Neural cell (in vitro differentiated cells): ENCODE data around the gene DBP. TPM values are rescaled to one million over a fixed set of nuclear protein-coding genes. Genes with fewer than 3 reads are reported as not detected.

Experiments used
- H2AFZ ChIP-seq: fragments of 200-600, 300-800 bp; sonication (generic), shearing (Covaris generic); 2 replicates; pipeline ENCODE4 v1.6.0; 2014; ENCODE audit warnings: low read depth, mild to moderate bottlenecking, antibody characterized with exemption, low read length, moderate library complexity
- H3F3A ChIP-seq: fragments of 200-600 bp; shearing (Covaris generic); 2 replicates; pipeline ENCODE4 v1.6.1; 2016; ENCODE audit warnings: mild to moderate bottlenecking, moderate library complexity, mixed read lengths, antibody characterized with exemption, low read length; ENCODE audit not compliant: insufficient read depth, poor library complexity, severe bottlenecking
- H3K27ac ChIP-seq: fragments of 200-600, 300-800 bp; sonication (generic), shearing (Covaris generic); 2 replicates; pipeline ENCODE4 v1.5.1; 2014; ENCODE audit warnings: mild to moderate bottlenecking, low read length, moderate library complexity
- H3K27me3 ChIP-seq: fragments of 300-800, 200-600 bp; sonication (generic), shearing (Covaris generic); 2 replicates; pipeline ENCODE4 v1.6.0; 2014; ENCODE audit warnings: mild to moderate bottlenecking, low read depth, low read length, moderate library complexity; ENCODE audit not compliant: insufficient read depth
- H3K36me3 ChIP-seq: fragments of 300-800, 200-600 bp; sonication (generic), shearing (Covaris generic); 2 replicates; pipeline ENCODE4 v1.5.1; 2014; ENCODE audit warnings: mild to moderate bottlenecking, antibody characterized with exemption, low read length, moderate library complexity; ENCODE audit not compliant: insufficient read depth
- H3K4me2 ChIP-seq: fragments of 300-800, 200-600 bp; sonication (generic), shearing (Covaris generic); 2 replicates; pipeline ENCODE4 v1.6.0; 2014; ENCODE audit warnings: mild to moderate bottlenecking, low read length
- H3K4me3 ChIP-seq: fragments of 300-800, 200-600 bp; sonication (generic), shearing (Covaris generic); 2 replicates; pipeline ENCODE4 v1.5.1; 2014; ENCODE audit warnings: mild to moderate bottlenecking, low read length, moderate library complexity
- H3K79me2 ChIP-seq: fragments of 200-600 bp; shearing (Covaris generic); replicated peaks from 2 replicates; pipeline ENCODE4 v1.6.0; 2014; ENCODE audit warnings: mild to moderate bottlenecking, low read length, moderate library complexity; ENCODE audit not compliant: insufficient read depth
- H3K9ac ChIP-seq: fragments of 300-800, 200-600 bp; sonication (generic), shearing (Covaris generic); 2 replicates; pipeline ENCODE4 v1.6.1; 2016; ENCODE audit warnings: mild to moderate bottlenecking, low read length, mixed read lengths
- H3K9me2 ChIP-seq: fragments of 200-600 bp; shearing (Covaris generic); 2 replicates; pipeline ENCODE4 v1.6.1; 2016; ENCODE audit warnings: mild to moderate bottlenecking, low read length, mixed read lengths; ENCODE audit not compliant: insufficient read depth
- H3K9me3 ChIP-seq: fragments of 200-600, 300-800 bp; sonication (generic), shearing (Covaris generic); 2 replicates; pipeline ENCODE4 v1.6.1; 2016; ENCODE audit warnings: mild to moderate bottlenecking, mixed run types, low read length, moderate library complexity, mixed read lengths
- H4K20me1 ChIP-seq: fragments of 200-600 bp; shearing (Covaris generic); 2 replicates; pipeline ENCODE4 v1.6.1; 2016; ENCODE audit warnings: mild to moderate bottlenecking, mixed run types; ENCODE audit not compliant: insufficient read depth
- EP300 ChIP-seq: fragments of 450-650 bp; conservative IDR thresholded peaks from 2 replicates; pipeline ENCODE4 v1.6.1; 2014; ENCODE audit warnings: antibody characterized with exemption, mild to moderate bottlenecking, moderate library complexity; ENCODE audit not compliant: poor library complexity, severe bottlenecking
- EZH2 ChIP-seq: fragments of 200-600, 300-800 bp; shearing (Covaris generic), sonication (generic); IDR thresholded peaks from 2 replicates; pipeline ENCODE4 v1.6.1; 2014; ENCODE audit warnings: antibody characterized with exemption, low read length, borderline replicate concordance, mild to moderate bottlenecking; ENCODE audit not compliant: insufficient read depth, poor library complexity, severe bottlenecking
- MXI1 ChIP-seq: fragments of 450-650 bp; conservative IDR thresholded peaks from 2 replicates; pipeline ENCODE4 v1.6.1; 2014; ENCODE audit warnings: antibody characterized with exemption, mild to moderate bottlenecking; ENCODE audit not compliant: poor library complexity, severe bottlenecking
- POLR2AphosphoS5 ChIP-seq: IDR thresholded peaks from 2 replicates; pipeline ENCODE4 v1.6.1; 2012
- RAD21 ChIP-seq: fragments of 450-650 bp; conservative IDR thresholded peaks from 2 replicates; pipeline ENCODE4 v1.6.1; 2014; ENCODE audit warnings: antibody characterized with exemption, mild to moderate bottlenecking, moderate library complexity
- SMC3 ChIP-seq: fragments of 450-650 bp; conservative IDR thresholded peaks from 2 replicates; pipeline ENCODE4 v1.6.1; 2014; ENCODE audit warnings: antibody characterized with exemption, mild to moderate bottlenecking, moderate library complexity; ENCODE audit not compliant: poor library complexity
- TAF1 ChIP-seq: IDR thresholded peaks from 2 replicates; pipeline ENCODE4 v1.6.1; 2012; ENCODE audit warnings: low read depth
- polyA plus RNA-seq: library from polyadenylated mRNA; depleted of rRNA; stranded (reverse); fragments of >200 nt; gene quantifications from 2 replicates; pipeline ENCODE4 v1.2.3, GENCODE V29; 2014
- TF ChIP-seq, protein P1 (sequence below): IDR thresholded peaks from 2 replicates; pipeline ENCODE4 v1.6.1; 2012; ENCODE audit warnings: borderline replicate concordance
- TF ChIP-seq, protein P2 (sequence below): fragments of 450-650 bp; IDR thresholded peaks from 2 replicates; pipeline ENCODE4 v1.5.1; 2014; ENCODE audit warnings: antibody characterized with exemption, mild to moderate bottlenecking, moderate library complexity; ENCODE audit not compliant: poor library complexity, severe bottlenecking

Gene DBP
- polyA plus RNA-seq, 1 donor from 2014 or later, result 3.6 TPM

GRCh38 chr19:48638831-48639381 lies 1.7 kb upstream of the DBP start:
- no peaks in the 10 kb centered on the region for H3K9me3 ChIP-seq
- TF ChIP-seq EP300 (no peak), TAF1 (no peak), EZH2 (no peak), RAD21 (no peak), MXI1 (no peak), SMC3 (no peak), POLR2AphosphoS5 (no peak)
- TF ChIP-seq, protein P1, sequence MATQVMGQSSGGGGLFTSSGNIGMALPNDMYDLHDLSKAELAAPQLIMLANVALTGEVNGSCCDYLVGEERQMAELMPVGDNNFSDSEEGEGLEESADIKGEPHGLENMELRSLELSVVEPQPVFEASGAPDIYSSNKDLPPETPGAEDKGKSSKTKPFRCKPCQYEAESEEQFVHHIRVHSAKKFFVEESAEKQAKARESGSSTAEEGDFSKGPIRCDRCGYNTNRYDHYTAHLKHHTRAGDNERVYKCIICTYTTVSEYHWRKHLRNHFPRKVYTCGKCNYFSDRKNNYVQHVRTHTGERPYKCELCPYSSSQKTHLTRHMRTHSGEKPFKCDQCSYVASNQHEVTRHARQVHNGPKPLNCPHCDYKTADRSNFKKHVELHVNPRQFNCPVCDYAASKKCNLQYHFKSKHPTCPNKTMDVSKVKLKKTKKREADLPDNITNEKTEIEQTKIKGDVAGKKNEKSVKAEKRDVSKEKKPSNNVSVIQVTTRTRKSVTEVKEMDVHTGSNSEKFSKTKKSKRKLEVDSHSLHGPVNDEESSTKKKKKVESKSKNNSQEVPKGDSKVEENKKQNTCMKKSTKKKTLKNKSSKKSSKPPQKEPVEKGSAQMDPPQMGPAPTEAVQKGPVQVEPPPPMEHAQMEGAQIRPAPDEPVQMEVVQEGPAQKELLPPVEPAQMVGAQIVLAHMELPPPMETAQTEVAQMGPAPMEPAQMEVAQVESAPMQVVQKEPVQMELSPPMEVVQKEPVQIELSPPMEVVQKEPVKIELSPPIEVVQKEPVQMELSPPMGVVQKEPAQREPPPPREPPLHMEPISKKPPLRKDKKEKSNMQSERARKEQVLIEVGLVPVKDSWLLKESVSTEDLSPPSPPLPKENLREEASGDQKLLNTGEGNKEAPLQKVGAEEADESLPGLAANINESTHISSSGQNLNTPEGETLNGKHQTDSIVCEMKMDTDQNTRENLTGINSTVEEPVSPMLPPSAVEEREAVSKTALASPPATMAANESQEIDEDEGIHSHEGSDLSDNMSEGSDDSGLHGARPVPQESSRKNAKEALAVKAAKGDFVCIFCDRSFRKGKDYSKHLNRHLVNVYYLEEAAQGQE, result no peak
- TF ChIP-seq, protein P2, sequence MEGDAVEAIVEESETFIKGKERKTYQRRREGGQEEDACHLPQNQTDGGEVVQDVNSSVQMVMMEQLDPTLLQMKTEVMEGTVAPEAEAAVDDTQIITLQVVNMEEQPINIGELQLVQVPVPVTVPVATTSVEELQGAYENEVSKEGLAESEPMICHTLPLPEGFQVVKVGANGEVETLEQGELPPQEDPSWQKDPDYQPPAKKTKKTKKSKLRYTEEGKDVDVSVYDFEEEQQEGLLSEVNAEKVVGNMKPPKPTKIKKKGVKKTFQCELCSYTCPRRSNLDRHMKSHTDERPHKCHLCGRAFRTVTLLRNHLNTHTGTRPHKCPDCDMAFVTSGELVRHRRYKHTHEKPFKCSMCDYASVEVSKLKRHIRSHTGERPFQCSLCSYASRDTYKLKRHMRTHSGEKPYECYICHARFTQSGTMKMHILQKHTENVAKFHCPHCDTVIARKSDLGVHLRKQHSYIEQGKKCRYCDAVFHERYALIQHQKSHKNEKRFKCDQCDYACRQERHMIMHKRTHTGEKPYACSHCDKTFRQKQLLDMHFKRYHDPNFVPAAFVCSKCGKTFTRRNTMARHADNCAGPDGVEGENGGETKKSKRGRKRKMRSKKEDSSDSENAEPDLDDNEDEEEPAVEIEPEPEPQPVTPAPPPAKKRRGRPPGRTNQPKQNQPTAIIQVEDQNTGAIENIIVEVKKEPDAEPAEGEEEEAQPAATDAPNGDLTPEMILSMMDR, result no peak
- H4K20me1 ChIP-seq, result no peaks in the 10 kb centered on the region
- H3K27me3 ChIP-seq, result no peaks in the 10 kb centered on the region
- H3F3A ChIP-seq, result peaks cover 8% of the 10 kb centered on the region
- no peaks in the 10 kb centered on the region for H3K36me3 ChIP-seq
- H2AFZ ChIP-seq, result no peak overlapping the region
- no peaks in the 10 kb centered on the region for H3K79me2 ChIP-seq
- H3K27ac ChIP-seq, result peak overlapping the region; percentile 83
- peak overlapping the region; percentile 86 for H3K4me2 ChIP-seq
- peak overlapping the region; percentile 74 for H3K9ac ChIP-seq
- peak overlapping the region; percentile 66 for H3K4me3 ChIP-seq
- no peaks in the 10 kb centered on the region for H3K9me2 ChIP-seq

- Histone ChIP-seq H2AFZ (no peak overlapping the region), H3K4me2 (peak overlapping the region; percentile 86), H3K9me2 (no peaks in the 10 kb centered on the region), H4K20me1 (no peaks in the 10 kb centered on the region), H3K9ac (peak overlapping the region; percentile 74), H3K27me3 (no peaks in the 10 kb centered on the region), H3K36me3 (no peaks in the 10 kb centered on the region), H3K27ac (peak overlapping the region; percentile 83), H3K4me3 (peak overlapping the region; percentile 66), H3F3A (peaks cover 8% of the 10 kb centered on the region), H3K79me2 (no peaks in the 10 kb centered on the region), H3K9me3 (no peaks in the 10 kb centered on the region)
- TF ChIP-seq TAF1 (no peak), MXI1 (no peak), EP300 (no peak), SMC3 (peak; percentile 33), RAD21 (no peak), POLR2AphosphoS5 (peak; percentile 71), EZH2 (no peak)
- TF ChIP-seq, protein P2, result peak; percentile 47
- TF ChIP-seq, protein P1, result peak; percentile 61
Observed at GRCh38 chr19:48637948-48638830, 1.0 kb upstream of the DBP start.
